ENCODE data around the gene MARCHF6.

Gene MARCHF6

GRCh38 chr5:10400831-10401230 lies 47.3 kb downstream of the MARCHF6 start:
- TF ChIP-seq CTCF (IDR thresholded peaks at IDR 0.05; ENCODE audit: low read depth, low read length) (no peak), EZH2phosphoT487 (IDR thresholded peaks at IDR 0.05; ENCODE audit: low read depth) (no peak)
- Histone ChIP-seq H4K20me1 (ENCODE audit: insufficient read depth, low read length) (0 out of 2 replicates have a peak, but pooled peaks cover 3% of the 10 kb centered on the region), H3K4me3 (ENCODE audit: low read length) (no peak overlapping the region), H3K27ac (ENCODE audit: low read length) (no peak overlapping the region), H3K4me1 (ENCODE audit: low read length) (peaks cover 8% of the 10 kb centered on the region), H3K27me3 (ENCODE audit: low read depth, low read length) (no peaks in the 10 kb centered on the region), H3K9ac (ENCODE audit: low read length) (no peak overlapping the region), H3K36me3 (replicated peaks; ENCODE audit: low read depth, low read length) (peaks cover 49% of the 10 kb centered on the region), H3K79me2 (ENCODE audit: low read length) (no peaks in the 10 kb centered on the region; the same call in 1 of the 2 replicates), H3K9me3 (ENCODE audit: insufficient read depth, low read length) (no peaks in the 10 kb centered on the region), H2AFZ (ENCODE audit: low read depth, low read length) (no peak overlapping the region), H3K4me2 (ENCODE audit: low read length) (no peak overlapping the region)

DNA sequence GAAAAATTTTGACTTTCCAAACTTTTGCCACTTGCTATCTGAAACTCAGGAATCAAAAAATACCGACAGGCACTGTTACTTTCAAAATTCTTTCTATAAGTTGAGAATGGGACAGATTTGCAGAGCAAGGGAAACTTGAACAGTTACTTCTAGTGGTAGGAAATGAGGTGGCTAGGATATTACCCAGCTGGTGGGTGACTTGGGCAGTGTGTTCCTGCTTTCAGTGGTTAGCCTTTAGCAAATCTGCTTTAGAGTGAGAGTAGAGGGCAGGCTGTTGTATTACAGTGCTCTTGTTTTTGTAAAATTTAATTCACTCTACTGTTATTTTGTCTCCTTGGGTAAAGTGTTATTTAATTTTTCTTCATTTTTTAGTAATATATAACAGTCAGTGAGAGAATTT lies 48.0 kb downstream of the MARCHF6 start:
- Histone ChIP-seq H3K27ac (ENCODE audit: low read length) (no peak overlapping the region), H3K36me3 (replicated peaks; ENCODE audit: low read depth, low read length) (peaks cover 50% of the 10 kb centered on the region), H3K9ac (ENCODE audit: low read length) (no peak overlapping the region), H3K27me3 (ENCODE audit: low read depth, low read length) (no peaks in the 10 kb centered on the region), H3K4me1 (ENCODE audit: low read length) (peaks cover 8% of the 10 kb centered on the region), H3K9me3 (ENCODE audit: insufficient read depth, low read length) (no peaks in the 10 kb centered on the region), H3K4me2 (ENCODE audit: low read length) (no peak overlapping the region), H3K79me2 (ENCODE audit: low read length) (no peaks in the 10 kb centered on the region; the same call in 1 of the 2 replicates), H3K4me3 (ENCODE audit: low read length) (no peak overlapping the region), H2AFZ (ENCODE audit: low read depth, low read length) (no peak overlapping the region), H4K20me1 (ENCODE audit: insufficient read depth, low read length) (0 out of 2 replicates have a peak, but pooled peaks cover 3% of the 10 kb centered on the region)
- TF ChIP-seq CTCF (IDR thresholded peaks at IDR 0.05; ENCODE audit: low read depth, low read length) (no peak), EZH2phosphoT487 (IDR thresholded peaks at IDR 0.05; ENCODE audit: low read depth) (no peak)

All from OCI-LY3 (cell line).